NCI-H2227 (cell line): Measurements from ENCODE around the gene ACSBG1.
A peak's percentile ranks its signal among the peaks of the same experiment; 100 is the strongest.

ENCODE experiments used
- DNase-seq: peaks from one replicate; lab custom pipeline; 2025; ENCODE audit not compliant: unreplicated experiment; lab: John Stamatoyannopoulos, UW

The ACSBG1 gene, protein sequence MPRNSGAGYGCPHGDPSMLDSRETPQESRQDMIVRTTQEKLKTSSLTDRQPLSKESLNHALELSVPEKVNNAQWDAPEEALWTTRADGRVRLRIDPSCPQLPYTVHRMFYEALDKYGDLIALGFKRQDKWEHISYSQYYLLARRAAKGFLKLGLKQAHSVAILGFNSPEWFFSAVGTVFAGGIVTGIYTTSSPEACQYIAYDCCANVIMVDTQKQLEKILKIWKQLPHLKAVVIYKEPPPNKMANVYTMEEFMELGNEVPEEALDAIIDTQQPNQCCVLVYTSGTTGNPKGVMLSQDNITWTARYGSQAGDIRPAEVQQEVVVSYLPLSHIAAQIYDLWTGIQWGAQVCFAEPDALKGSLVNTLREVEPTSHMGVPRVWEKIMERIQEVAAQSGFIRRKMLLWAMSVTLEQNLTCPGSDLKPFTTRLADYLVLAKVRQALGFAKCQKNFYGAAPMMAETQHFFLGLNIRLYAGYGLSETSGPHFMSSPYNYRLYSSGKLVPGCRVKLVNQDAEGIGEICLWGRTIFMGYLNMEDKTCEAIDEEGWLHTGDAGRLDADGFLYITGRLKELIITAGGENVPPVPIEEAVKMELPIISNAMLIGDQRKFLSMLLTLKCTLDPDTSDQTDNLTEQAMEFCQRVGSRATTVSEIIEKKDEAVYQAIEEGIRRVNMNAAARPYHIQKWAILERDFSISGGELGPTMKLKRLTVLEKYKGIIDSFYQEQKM

DNA sequence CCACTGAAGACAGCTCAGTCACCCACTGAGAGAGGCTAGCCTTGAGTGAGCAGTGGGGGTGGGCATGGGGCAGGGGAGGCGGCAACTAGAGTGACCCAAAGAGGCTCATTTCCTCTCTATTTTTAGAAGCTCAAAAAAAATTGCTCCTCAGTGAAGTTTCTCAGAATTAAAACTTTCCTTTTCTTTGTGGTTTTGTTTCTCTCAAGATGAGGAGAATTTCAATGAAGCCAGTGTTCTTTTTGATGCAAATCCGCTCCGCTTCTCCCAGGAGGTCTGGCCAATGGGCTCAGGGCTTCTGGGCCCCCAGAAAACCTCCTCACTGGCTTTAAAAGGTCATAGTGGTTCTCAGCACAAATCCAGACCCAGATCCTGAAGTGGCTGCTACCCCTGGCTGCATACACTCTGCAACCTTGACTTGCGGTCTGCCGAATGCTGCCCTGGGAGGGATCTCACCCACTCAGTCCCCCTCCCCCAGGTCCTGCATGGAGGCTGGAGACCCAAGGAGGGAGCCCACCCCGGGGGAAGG, at the start of gene ACSBG1:
ACSBG1 (minus strand) TSS at position 51 of the 526 bp plus-strand sequence. CDS start 64 bp downstream, outside the sequence.
- no peak for DNase-seq

DNA sequence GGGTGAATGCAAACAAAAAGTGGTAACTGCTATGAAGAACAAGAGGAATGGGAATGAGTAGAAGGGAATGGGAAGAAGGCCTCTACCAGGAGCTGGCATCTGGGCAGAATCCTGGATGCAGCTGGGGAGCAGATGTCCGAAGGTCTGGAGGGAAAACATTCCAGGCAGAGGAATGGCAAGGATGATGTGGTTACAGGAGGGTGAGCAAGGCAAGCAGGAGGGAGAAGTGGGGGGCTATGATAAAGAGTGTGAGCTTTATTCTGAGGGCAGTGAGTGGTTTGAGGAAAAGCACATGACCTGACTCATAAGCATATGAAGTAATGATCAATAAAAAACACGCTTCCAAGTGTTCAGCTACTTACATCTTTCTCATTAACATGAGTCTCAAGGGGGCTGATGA, 48.0 kb upstream of the ACSBG1 start:
- DNase-seq, result no peak

DNA sequence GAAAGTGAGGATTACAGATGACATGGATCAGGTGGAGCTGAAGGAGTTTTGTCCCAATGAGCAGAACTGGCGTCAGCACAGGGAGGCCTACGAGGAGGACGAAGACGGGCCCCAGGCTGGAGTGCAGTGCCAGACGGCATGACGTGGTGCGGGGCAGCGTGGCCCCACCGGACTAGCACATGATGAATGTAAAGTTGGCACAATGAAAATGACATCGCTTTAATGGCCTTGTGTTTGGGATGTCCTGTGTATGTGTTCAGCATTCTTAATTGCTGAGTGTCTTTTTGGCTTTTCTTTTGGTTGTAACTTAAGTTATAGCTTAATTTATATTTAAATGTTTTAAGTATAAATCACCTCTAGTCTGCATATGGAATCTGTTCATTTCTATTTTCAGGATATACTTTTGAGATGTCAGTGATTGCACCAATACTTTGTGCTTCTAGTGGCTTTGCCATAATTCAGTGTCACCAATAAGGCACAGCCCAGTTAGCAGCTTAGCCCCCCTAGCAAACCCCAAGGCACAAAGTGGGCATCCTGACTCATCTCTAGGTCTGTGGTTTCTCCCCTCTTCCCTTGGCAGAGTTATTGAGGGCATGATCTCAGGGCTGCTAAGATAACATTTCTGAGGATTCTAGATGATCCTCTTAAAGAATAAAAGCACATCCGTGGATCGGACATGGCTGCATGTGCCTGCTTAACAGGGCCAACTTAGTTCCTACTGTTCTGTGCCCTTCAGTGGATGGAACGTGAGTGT, 46.1 kb upstream of the ACSBG1 start:
- no peak for DNase-seq

DNA sequence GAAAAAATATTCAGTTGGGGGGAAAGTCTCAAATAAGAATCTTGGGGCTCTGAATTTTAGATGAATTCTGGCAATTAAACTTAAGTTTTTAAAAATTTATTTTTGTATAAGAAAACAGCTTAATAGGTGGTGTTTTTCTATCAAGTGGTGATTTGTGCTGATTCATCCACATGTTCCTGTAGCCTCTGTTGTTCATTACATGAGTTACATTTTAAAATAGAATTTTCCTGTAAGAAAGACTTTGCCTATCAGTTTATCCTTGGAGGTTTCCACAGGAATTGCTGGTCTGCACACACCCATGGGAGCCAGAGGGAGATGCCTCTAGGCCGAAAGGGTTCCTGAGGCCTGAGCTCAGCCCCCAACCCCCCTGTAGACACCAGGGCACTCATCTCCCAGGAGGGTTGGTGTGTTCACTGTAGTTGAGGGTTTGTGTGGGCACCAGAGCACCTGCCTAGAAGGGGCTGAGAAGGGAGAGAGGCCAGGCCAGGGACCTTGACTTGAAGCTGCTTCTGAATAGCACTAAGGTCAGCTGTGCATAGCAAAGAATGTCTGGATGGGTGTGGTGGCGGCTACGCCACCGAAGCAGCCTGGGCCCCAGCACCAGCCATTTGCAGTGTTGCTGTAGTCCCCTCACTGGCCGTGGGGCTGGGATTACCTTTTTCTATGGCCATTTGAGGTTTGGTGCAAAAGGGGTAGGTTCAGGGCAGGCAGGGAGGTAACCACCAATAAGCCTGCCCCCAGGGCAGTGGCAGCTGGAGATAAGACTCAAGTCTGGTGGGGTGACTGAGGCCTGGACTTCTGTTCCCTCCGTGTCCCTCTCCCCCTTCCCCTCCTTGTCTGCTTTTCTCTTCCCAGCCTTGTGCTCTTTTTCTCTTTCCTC, 41.9 kb upstream of the ACSBG1 start:
- DNase-seq, result no peak

DNA sequence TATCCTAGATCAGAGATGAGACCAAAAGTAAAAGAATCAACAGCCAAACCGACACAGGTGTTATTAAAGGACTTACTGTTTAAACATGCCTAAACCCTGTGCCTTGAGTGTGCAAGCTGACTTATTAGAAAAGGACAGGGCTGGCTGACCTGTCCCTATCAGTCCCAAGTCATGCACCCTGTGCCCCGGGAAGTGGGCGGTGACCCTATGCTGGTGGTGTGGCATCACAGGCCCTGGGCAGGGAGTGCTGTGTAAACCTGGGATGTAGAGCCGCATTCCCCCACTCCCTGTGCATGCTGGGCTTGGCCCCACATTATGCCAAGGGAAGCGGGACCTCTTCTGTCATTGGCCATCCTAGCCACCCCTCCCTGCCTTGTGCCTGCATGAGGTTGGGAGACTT, 40.6 kb upstream of the ACSBG1 start:
- no peak for DNase-seq

DNA sequence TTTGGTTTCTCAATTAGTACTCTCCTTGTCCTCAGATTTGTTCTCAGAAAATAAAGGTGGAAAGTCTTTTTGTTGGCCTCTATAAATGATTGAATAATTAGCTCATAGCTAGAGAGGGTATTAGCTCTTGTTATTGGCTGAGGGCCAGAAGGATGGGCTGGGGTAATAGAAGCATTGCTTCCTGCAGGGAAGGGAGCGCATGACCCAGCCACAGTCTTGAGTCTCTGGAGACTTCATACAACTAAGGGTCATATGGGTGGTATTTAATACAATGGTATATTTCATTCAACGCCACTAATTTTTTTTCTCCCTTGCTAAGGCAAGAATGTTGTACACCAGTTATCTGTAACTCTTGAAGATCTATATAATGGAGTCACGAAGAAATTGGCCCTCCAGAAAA, 38.4 kb upstream of the ACSBG1 start:
- no peak for DNase-seq

DNA sequence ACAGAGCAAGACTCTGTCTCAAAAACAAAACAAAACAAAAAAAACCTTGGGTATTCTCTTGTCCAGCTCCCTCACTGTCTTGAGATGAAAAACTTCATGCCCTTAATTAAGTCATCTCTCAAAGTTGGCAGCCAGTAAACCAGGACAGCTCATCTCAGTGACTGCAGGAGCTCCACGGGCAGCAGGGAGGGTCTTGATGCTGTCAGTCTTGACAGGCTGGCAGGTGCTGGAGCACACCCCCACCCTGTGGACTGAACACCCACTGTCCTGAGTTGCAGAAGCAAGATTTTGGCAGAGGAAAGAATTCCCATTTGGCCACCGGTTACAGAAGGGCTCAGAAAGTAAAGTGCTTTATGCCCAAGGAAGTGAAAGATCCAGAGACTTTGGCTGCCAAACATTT, 38.0 kb upstream of the ACSBG1 start:
- DNase-seq, result no peak

DNA sequence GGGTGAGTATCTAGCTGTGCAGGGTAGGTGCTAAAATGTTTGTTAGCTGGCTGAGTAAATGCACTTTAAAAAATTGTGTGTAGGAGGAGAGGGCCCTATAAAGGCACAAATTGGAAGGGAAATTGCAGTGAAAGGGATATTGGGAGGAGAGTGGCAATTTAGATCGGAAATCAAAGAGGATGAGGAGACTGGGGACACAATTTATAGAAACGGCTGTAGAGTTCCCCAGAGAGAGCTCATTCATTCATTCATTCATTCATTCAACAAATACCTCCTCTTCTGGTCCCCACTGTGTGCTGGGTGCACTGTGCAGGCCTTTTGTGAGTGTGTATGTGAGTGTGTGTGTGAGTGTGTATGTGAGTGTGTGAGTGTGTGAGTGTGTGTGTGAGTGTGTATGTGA, 32.4 kb upstream of the ACSBG1 start:
- DNase-seq, result no peak

DNA sequence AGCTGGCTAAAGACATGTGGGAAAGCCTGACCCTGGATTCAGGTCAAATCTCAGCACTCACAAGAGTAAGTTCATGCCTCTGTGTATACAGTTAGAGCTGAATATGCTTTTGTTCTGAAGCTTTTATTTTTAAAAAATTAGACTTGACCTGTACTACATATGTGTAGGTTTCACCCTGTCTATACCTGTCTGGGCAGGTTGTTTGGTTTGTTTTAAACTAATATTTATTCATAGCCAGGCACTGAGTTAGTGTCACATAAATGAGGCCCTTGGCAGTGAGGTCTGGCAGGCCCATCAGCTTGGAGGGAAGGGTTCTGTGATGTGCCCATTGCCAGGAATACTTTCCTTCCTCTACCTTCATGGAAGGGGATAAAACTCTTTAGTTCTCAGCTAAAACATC, 31.9 kb upstream of the ACSBG1 start:
- no peak for DNase-seq

DNA sequence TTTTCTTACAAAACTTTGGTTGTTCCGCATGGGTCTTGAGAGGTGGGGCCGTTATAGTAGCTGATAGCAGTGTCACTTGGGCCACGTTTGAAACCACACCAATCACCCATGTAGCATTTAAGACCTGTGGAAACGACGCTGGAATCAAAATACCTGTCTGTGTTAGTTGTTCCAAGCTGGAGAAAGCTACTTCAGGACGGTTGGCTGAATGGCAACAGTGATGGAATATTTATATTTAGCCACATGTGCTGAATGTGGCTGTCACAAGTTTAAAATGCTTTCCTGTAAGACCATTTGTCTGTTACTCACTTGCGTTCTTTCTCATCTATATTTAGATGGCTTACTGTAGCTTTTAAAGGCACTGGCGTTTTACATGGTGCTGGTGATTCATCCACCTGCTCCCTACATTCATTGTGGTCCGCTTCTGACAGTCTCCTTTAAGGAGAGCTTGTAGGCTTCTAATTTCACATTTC, 31.4 kb upstream of the ACSBG1 start:
- no peak for DNase-seq

DNA sequence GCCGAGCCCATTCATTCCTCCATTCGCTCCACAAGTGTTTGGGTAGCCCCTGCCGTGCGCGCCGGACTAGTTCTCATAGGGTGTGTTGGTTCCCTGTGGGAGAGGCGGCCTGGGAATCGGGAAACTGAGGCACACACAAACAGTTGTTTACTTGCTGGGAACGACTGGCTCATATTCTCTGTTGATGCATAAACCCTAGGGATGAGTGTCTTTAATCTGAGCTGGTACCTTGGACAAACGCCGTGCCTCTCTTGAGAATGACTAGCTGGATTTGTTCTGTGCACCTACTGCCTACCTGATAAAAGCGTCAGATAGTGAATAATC, 30.7 kb upstream of the ACSBG1 start:
- DNase-seq, result no peak

DNA sequence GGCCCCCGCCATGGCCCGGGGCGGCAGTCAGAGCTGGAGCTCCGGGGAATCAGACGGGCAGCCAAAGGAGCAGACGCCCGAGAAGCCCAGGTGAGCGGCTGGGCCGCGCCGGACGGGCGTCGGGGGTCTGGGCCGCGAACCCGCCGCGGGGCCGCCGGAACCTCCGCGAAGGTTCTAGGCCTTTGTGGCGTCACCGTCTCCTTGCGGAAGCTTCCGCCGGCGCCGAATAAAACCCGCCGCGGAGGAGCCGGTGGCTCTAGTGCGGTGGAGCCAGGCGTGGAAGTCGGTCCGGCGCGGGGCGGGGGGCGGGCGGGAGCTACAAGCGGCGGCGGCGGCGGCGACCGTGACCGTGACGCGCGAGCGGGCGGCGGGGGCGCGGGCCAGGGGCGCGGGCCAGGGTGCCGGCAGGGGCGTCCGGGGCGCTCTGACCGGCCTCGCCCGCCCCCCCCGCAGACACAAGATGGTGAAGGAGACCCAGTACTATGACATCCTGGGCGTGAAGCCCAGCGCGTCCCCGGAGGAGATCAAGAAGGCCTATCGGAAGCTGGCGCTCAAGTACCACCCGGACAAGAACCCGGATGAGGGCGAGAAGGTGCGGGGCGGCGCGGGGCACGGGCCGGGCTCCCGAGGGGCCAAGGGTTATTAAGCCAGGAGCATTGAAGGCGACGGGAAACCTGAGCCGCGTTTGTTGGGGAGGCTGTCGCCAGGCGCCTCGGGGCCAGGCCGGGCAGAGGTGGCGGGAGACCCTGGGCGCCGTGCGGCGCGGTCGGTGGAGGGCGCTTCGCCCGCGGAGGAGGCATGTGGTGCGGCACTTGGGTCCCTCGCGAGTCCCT, 30.2 kb upstream of the ACSBG1 start, which contains the start of gene DNAJA4:
DNAJA4 (plus strand) TSS at position 259 of the 833 bp plus-strand sequence; CDS start at position 461, 202 bp downstream.
- DNase-seq, result peak; percentile 40

DNA sequence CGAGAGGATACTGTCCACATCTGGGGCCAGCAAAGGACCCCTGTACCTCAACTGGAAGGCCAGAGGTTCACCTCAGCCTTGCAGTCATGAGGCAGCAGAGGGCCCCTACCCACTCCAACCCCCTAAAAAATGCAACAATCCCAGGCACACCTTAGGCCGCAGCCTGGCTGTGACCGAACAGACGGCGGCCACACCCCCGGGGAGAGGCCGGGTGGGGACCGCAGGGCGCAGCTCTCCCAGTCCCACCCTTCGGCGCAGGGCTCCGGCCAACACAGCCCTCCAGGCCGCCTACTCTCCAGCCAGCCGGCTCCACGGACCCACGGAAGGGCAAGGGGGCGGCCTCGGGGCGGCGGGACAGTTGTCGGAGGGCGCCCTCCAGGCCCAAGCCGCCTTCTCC, 29.5 kb upstream of the ACSBG1 start:
- DNase-seq, result no peak

DNA sequence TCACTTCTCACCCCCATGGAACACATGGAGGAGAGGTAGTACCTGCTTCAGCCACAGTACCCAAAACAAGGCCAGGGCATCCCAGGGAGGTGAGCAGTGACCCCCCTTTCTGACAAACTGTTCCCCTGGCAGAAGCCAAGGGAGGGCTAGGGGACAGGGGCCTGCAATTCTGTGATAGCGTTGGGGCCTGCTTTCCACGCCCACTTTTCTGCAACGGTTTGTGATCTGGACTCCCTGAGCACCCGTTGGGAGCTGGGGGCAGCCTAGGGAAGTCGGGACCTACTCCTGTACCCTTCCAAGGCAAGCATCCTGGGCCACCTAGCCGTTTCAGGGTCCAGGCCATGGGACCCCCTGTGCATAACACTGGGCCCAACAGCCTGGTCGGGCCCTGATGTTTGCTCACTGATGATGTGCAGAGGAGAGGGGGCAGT, 29.0 kb upstream of the ACSBG1 start:
- DNase-seq, result no peak

DNA sequence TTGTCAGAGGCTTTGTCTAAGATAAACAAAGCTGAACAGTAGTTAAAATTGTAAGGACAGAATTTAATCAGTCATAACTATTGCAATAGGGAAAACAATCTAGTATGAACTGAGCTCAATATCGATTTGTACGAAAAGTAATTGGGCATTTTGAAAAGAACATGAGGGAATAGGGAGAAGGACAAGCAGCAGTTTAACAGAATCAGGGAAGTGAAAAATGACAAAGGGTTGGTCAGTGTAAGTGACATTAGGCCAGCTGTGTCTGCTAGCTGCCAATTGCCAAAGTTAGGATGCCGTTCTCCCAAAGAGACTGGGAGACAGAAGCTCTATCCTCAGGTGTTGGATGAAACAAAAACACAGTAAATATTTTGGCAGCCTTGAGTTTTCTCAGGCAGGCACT, 26.7 kb upstream of the ACSBG1 start:
- DNase-seq, result no peak

DNA sequence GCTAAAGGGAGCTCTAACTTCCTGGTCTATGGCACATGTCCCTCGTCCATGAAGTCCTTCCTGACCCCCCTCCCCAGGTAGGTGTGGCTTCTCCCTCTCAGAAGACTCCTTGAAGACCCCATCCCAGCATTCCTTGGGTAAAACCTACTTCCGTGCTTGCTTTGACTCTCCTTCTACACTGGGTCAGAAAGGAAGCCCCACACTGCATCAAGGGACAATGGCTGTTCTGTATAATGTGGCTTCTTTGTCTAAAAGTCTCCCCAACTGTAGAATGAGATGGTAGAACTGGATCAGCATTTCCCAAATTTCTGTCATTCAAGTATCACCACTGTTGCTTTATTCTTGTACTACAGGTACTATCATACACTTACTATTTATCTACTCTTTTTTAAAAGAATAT, 26.1 kb upstream of the ACSBG1 start:
- DNase-seq, result no peak

DNA sequence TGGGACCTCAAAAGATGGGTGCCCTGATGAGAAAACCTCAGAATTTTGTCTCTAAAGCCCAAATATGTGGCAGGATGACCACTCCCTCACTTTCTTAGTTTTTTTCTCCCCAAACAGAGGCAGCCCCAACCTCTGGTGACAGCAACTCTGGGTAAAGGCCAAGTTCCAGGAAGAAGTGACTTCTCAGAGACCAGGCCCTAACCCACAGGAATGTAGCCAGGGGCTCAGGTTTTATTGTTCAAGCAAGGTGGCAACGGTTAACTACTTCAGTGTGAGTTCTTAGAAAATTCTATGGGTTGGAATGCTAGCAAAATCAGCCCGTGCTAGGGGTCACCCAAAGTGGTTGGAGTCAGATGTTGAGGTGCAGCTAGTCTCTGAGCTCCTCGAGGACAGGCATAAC, 24.9 kb upstream of the ACSBG1 start:
- DNase-seq, result no peak

DNA sequence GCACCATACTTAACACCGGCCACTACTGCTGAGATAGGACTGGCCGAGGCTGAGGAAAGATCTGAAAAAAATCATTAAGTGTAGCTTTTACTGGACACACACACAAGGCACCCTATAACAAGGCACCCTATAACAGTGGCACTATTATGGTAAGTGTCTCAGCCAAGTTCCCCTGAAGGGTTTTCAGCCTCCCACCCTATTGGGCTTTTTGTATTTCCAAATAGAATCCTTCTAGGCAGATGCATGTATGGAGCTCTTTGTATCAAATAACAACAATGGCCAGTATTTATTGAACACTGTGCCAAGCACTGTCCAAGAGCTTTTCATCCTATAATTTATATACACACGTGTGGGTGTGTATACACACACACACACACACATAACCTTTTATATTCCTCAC, 23.3 kb upstream of the ACSBG1 start:
- no peak for DNase-seq

DNA sequence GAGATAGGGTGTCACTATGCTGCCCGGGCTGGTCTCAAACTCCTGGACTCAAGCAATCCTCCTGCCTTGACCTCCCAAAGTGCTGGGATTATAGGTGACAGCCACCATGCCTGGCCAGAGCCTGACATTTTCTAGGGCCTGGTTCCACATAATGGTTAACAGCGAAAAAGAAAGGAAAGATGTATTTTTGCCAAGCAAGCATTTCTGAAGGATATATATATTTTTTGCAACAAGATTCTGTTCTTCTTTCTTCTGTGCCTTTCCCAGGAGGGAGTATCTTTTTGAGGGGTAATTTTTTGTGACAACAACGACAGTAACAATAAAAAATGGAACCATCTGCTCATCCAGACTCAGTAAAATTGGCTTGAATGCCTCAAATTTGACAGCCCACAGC, 21.7 kb upstream of the ACSBG1 start:
- no peak for DNase-seq
